HEK293 (cell line): ENCODE measurements around the gene TM7SF2.
A peak's percentile ranks its signal among the peaks of the same experiment; 100 is the strongest.

Experiments
- AEBP2 ChIP-seq: fragments of 450-650 bp; formaldehyde crosslinking; IDR thresholded peaks from 2 replicates; pipeline ENCODE4 v1.5.1; 2016; ENCODE audit warnings: missing biosample characterization, missing genetic modification characterization, borderline replicate concordance
- BCL11B ChIP-seq: fragments of 450-650 bp; formaldehyde crosslinking; IDR thresholded peaks from 2 replicates; pipeline ENCODE4 v1.5.1; 2016; ENCODE audit warnings: low read depth, missing biosample characterization, missing genetic modification characterization
- EGR2 ChIP-seq: fragments of 450-650 bp; formaldehyde crosslinking; IDR thresholded peaks from 2 replicates; pipeline ENCODE4 v1.5.1; 2016; ENCODE audit warnings: low read depth, missing biosample characterization, missing genetic modification characterization
- HOXD13 ChIP-seq: sonication (generic); formaldehyde crosslinking; IDR thresholded peaks from 2 replicates; pipeline ENCODE4 v1.8.0; 2022; ENCODE audit warnings: missing genetic modification reagents, borderline replicate concordance
- KLF1 ChIP-seq: fragments of 450-650 bp; formaldehyde crosslinking; IDR thresholded peaks from 2 replicates; pipeline ENCODE4 v1.5.1; 2016; ENCODE audit warnings: missing biosample characterization, missing genetic modification characterization
- KLF9 ChIP-seq: fragments of 450-650 bp; formaldehyde crosslinking; IDR thresholded peaks from 2 replicates; pipeline ENCODE4 v1.5.1; 2016; ENCODE audit warnings: missing biosample characterization, missing genetic modification characterization, low read depth
- OVOL3 ChIP-seq: fragments of 450-650 bp; formaldehyde crosslinking; IDR thresholded peaks from 2 replicates; pipeline ENCODE4 v1.5.1; 2016; ENCODE audit warnings: missing biosample characterization, missing genetic modification characterization
- PRDM4 ChIP-seq: fragments of 450-650 bp; formaldehyde crosslinking; IDR thresholded peaks from 2 replicates; pipeline ENCODE4 v1.5.1; 2017; ENCODE audit warnings: missing biosample characterization, missing genetic modification characterization
- YY1 ChIP-seq: fragments of 450-650 bp; formaldehyde crosslinking; IDR thresholded peaks from 2 replicates; pipeline ENCODE4 v1.5.1; 2018; ENCODE audit warnings: missing biosample characterization, missing genetic modification characterization
- ZBTB1 ChIP-seq: fragments of 450-650 bp; formaldehyde crosslinking; IDR thresholded peaks from 2 replicates; pipeline ENCODE4 v1.5.1; 2016; ENCODE audit warnings: missing biosample characterization, missing genetic modification characterization
- ZBTB48 ChIP-seq: fragments of 450-650 bp; formaldehyde crosslinking; IDR thresholded peaks from 2 replicates; pipeline ENCODE4 v1.5.1; 2016; ENCODE audit warnings: missing biosample characterization, missing genetic modification characterization
- ZBTB7A ChIP-seq: fragments of 450-650 bp; formaldehyde crosslinking; IDR thresholded peaks from 2 replicates; pipeline ENCODE4 v1.5.1; 2016; ENCODE audit warnings: low read depth, missing biosample characterization, missing genetic modification characterization
- ZNF140 ChIP-seq: fragments of 450-650 bp; formaldehyde crosslinking; IDR thresholded peaks from 2 replicates; pipeline ENCODE4 v1.5.1; 2016; ENCODE audit warnings: missing biosample characterization, missing genetic modification characterization
- ZNF169 ChIP-seq: fragments of 450-650 bp; formaldehyde crosslinking; IDR thresholded peaks from 2 replicates; pipeline ENCODE4 v1.5.1; 2016; ENCODE audit warnings: missing biosample characterization, missing genetic modification characterization
- ZNF174 ChIP-seq: fragments of 450-650 bp; formaldehyde crosslinking; IDR thresholded peaks from 2 replicates; pipeline ENCODE4 v1.5.0; 2017; ENCODE audit warnings: missing biosample characterization, mild to moderate bottlenecking, missing genetic modification characterization
- ZNF18 ChIP-seq: fragments of 450-650 bp; formaldehyde crosslinking; IDR thresholded peaks from 2 replicates; pipeline ENCODE4 v1.5.1; 2016; ENCODE audit warnings: missing biosample characterization, missing genetic modification characterization
- ZNF223 ChIP-seq: fragments of 450-650 bp; formaldehyde crosslinking; IDR thresholded peaks from 2 replicates; pipeline ENCODE4 v1.5.1; 2016; ENCODE audit warnings: missing biosample characterization, missing genetic modification characterization
- ZNF266 ChIP-seq: fragments of 450-650 bp; formaldehyde crosslinking; IDR thresholded peaks from 2 replicates; pipeline ENCODE4 v1.5.1; 2016; ENCODE audit warnings: missing biosample characterization, missing genetic modification characterization, low read depth
- ZNF274 ChIP-seq, 2 experiments: fragments of 200-500 bp in 1 of 2; fragments of 450-650 bp in 1 of 2; sonication (Bioruptor generic) in 1 of 2; formaldehyde crosslinking in 1 of 2; IDR thresholded peaks; 2 replicates each; pipeline versions ENCODE4 v1.5.1 to v1.6.1; 2014 to 2016; ENCODE audit warnings: borderline replicate concordance in 1 of 2, inconsistent platforms in 1 of 2, low read length in 1 of 2, missing biosample characterization in 1 of 2, missing genetic modification characterization in 1 of 2
- ZNF350 ChIP-seq: fragments of 450-650 bp; formaldehyde crosslinking; IDR thresholded peaks from 2 replicates; pipeline ENCODE4 v1.5.0; 2017; ENCODE audit warnings: missing biosample characterization, mild to moderate bottlenecking, missing genetic modification characterization
- ZNF354C ChIP-seq: fragments of 450-650 bp; formaldehyde crosslinking; IDR thresholded peaks from 2 replicates; pipeline ENCODE4 v1.5.1; 2016; ENCODE audit warnings: missing biosample characterization, missing genetic modification characterization, low read depth, borderline replicate concordance
- ZNF394 ChIP-seq: fragments of 450-650 bp; formaldehyde crosslinking; IDR thresholded peaks from 2 replicates; pipeline ENCODE4 v1.5.1; 2016; ENCODE audit warnings: missing biosample characterization, missing genetic modification characterization, mild to moderate bottlenecking, moderate library complexity, borderline replicate concordance
- ZNF404 ChIP-seq: fragments of 450-650 bp; formaldehyde crosslinking; IDR thresholded peaks from 2 replicates; pipeline ENCODE4 v1.5.1; 2017; ENCODE audit warnings: missing biosample characterization, missing genetic modification characterization
- ZNF610 ChIP-seq: fragments of 450-650 bp; formaldehyde crosslinking; IDR thresholded peaks from 2 replicates; pipeline ENCODE4 v1.5.1; 2016; ENCODE audit warnings: missing biosample characterization, missing genetic modification characterization, borderline replicate concordance
- ZNF621 ChIP-seq: fragments of 450-650 bp; formaldehyde crosslinking; IDR thresholded peaks from 2 replicates; pipeline ENCODE4 v1.5.1; 2017; ENCODE audit warnings: missing biosample characterization, missing genetic modification characterization
- ZNF747 ChIP-seq: fragments of 450-650 bp; formaldehyde crosslinking; IDR thresholded peaks from 2 replicates; pipeline ENCODE4 v1.5.1; 2016; ENCODE audit warnings: missing biosample characterization, missing genetic modification characterization
- ZNF76 ChIP-seq: fragments of 450-650 bp; formaldehyde crosslinking; IDR thresholded peaks from 2 replicates; pipeline ENCODE4; 2016; ENCODE audit warnings: low read depth, missing biosample characterization, missing genetic modification characterization, borderline replicate concordance
- ZSCAN23 ChIP-seq: fragments of 450-650 bp; formaldehyde crosslinking; IDR thresholded peaks from 2 replicates; pipeline ENCODE4 v1.5.1; 2016; ENCODE audit warnings: missing biosample characterization, missing genetic modification characterization
- TF ChIP-seq, protein P1 (sequence below): fragments of 450-650 bp; formaldehyde crosslinking; IDR thresholded peaks from 2 replicates; pipeline ENCODE4 v1.5.1; 2016; ENCODE audit warnings: missing biosample characterization, missing genetic modification characterization, borderline replicate concordance

The TM7SF2 gene

DNA sequence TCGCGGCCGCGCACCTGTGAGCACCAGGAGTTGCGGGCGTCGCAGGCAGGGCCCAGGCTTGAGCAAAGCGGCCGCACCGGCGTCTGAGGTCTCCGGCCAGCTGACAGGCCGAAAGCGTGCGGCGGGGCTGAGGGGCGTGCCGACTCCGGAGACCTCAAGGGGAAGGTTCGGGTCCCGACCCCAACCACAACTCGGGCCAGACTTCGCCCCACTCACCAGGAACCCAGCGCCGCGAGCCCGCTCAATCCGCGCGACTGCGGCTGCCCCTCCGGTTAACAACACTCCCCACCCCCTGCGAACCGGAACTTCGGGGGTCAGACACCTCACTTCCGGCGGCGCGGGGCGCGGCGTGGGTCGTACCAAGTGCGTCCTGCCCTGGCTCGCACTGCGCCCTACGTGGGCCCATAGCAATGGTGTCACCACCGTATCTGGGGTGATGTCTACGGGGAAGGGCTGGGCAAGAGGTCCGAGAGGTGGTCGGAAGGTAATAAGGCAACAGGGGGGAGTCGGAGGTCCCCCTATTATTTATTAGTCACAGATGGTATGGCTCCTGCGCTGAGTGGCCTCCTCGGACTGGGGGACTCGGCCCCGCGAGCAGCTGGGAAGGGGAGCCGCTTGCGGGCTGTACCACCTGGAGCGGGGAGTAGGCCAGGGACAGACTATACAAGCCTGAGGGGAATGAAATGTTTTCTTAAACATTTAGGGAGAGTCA is 22.7 kb downstream of the TM7SF2 start, which contains the start of gene SYVN1 (continued):
- TF ChIP-seq ZNF354C (tag by site-specific recombination) (no peak), KLF1 (tag by site-specific recombination) (peak; percentile 37; the same call in 1 of the 2 replicates), ZNF404 (tag by site-specific recombination) (no peak), ZBTB7A (peak; percentile 61), ZNF621 (tag by site-specific recombination) (no peak), AEBP2 (no peak), EGR2 (tag by site-specific recombination) (0 out of 2 replicates have a peak, but pooled peaks have one; percentile 19), ZNF223 (tag by site-specific recombination) (no peak), PRDM4 (tag by site-specific recombination) (no peak), BCL11B (tag by site-specific recombination) (peak; percentile 42; the same call in 1 of the 2 replicates), ZNF747 (tag by site-specific recombination) (no peak), YY1 (tag by site-specific recombination) (peak; percentile 36; the same call in 1 of the 2 replicates), ZNF18 (0 out of 2 replicates have a peak, but pooled peaks have one; percentile 13), ZSCAN23 (tag by site-specific recombination) (no peak; the same call in 1 of the 2 replicates), ZBTB1 (tag by site-specific recombination) (no peak), ZNF174 (tag by site-specific recombination) (no peak), ZNF169 (no peak), HOXD13 (CRISPR knock-in tag) (no peak), ZNF610 (no peak), ZBTB48 (tag by site-specific recombination) (no peak), ZNF394 (tag by site-specific recombination) (peak; percentile 63), ZNF350 (tag by site-specific recombination) (no peak), KLF9 (tag by site-specific recombination) (peak; percentile 75), OVOL3 (tag by site-specific recombination) (no peak), ZNF76 (tag by site-specific recombination) (peak; percentile 66; the same call in 1 of the 2 replicates), ZNF274 (IDR thresholded peaks at IDR 0.05; ENCODE audit: low read length) (no peak), ZNF274 (tag by site-specific recombination; IDR thresholded peaks at IDR 0.05; ENCODE audit: borderline replicate concordance) (no peak), ZNF266 (tag by site-specific recombination) (no peak), ZNF140 (tag by site-specific recombination) (no peak)
- TF ChIP-seq, protein P1, sequence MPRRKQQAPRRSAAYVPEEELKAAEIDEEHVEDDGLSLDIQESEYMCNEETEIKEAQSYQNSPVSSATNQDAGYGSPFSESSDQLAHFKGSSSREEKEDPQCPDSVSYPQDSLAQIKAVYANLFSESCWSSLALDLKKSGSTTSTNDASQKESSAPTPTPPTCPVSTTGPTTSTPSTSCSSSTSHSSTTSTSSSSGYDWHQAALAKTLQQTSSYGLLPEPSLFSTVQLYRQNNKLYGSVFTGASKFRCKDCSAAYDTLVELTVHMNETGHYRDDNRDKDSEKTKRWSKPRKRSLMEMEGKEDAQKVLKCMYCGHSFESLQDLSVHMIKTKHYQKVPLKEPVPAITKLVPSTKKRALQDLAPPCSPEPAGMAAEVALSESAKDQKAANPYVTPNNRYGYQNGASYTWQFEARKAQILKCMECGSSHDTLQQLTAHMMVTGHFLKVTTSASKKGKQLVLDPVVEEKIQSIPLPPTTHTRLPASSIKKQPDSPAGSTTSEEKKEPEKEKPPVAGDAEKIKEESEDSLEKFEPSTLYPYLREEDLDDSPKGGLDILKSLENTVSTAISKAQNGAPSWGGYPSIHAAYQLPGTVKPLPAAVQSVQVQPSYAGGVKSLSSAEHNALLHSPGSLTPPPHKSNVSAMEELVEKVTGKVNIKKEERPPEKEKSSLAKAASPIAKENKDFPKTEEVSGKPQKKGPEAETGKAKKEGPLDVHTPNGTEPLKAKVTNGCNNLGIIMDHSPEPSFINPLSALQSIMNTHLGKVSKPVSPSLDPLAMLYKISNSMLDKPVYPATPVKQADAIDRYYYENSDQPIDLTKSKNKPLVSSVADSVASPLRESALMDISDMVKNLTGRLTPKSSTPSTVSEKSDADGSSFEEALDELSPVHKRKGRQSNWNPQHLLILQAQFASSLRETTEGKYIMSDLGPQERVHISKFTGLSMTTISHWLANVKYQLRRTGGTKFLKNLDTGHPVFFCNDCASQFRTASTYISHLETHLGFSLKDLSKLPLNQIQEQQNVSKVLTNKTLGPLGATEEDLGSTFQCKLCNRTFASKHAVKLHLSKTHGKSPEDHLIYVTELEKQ (tag by site-specific recombination): no peak
